VCaP (cell line): ENCODE measurements around the gene AP2A1.

Source experiments
- H3K27ac ChIP-seq: fragments of 450-650 bp; 2 replicates; pipeline ENCODE4 v1.5.1; 2017
- TF ChIP-seq, protein P1 (sequence below): fragments of 450-650 bp; conservative IDR thresholded peaks from 2 replicates; pipeline ENCODE4 v1.5.1; 2017; ENCODE audit warnings: mild to moderate bottlenecking, moderate library complexity

AP2A1 gene

DNA sequence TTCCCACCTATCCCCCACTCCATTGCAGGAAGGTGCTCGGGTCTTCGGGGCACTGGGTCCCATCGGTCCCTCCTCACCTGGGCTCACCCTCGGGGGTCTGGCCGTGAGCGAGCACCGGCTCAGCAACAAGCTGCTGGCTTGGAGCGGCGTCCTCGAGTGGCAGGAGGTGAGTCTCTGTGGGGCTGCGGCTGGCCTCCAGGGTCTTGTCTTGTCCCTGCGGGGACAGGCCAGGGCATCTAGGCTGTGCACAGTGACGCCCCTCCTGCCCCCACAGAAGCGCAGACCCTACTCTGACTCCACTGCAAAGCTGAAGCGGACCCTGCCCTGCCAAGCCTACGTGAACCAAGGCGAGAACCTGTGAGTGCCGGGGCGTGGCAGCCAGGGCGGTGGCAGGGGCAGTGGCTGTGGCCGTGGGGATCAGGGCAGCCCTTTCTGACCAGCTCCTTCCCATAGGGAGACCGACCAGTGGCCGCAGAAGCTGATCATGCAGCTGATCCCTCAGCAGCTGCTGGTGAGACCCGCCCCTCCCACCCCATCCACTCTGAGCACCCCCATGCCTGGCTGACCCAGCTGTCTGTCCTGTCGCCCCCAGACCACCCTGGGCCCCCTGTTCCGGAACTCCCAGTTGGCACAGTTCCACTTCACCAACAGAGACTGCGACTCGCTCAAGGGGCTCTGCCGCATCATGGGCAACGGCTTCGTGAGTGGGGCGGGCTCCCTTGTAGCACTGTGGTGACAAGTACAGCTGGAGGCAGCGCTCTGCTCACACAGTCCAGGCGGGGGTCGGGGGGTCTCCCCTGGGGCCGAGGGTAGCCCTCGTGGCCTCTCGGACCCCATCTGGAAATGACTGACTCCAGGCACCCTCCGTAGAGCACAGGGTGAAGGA is 87.8 kb downstream of the AP2A1 start:
- H3K27ac ChIP-seq = peak overlapping the region; percentile 99
- TF ChIP-seq, protein P1, sequence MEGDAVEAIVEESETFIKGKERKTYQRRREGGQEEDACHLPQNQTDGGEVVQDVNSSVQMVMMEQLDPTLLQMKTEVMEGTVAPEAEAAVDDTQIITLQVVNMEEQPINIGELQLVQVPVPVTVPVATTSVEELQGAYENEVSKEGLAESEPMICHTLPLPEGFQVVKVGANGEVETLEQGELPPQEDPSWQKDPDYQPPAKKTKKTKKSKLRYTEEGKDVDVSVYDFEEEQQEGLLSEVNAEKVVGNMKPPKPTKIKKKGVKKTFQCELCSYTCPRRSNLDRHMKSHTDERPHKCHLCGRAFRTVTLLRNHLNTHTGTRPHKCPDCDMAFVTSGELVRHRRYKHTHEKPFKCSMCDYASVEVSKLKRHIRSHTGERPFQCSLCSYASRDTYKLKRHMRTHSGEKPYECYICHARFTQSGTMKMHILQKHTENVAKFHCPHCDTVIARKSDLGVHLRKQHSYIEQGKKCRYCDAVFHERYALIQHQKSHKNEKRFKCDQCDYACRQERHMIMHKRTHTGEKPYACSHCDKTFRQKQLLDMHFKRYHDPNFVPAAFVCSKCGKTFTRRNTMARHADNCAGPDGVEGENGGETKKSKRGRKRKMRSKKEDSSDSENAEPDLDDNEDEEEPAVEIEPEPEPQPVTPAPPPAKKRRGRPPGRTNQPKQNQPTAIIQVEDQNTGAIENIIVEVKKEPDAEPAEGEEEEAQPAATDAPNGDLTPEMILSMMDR = no peak

- H3K27ac ChIP-seq = peak overlapping the region; percentile 99
- TF ChIP-seq, protein P1 = no peak
These were observed 88.5 kb downstream of the AP2A1 start for GRCh38 chr19:49855277-49855675.

DNA sequence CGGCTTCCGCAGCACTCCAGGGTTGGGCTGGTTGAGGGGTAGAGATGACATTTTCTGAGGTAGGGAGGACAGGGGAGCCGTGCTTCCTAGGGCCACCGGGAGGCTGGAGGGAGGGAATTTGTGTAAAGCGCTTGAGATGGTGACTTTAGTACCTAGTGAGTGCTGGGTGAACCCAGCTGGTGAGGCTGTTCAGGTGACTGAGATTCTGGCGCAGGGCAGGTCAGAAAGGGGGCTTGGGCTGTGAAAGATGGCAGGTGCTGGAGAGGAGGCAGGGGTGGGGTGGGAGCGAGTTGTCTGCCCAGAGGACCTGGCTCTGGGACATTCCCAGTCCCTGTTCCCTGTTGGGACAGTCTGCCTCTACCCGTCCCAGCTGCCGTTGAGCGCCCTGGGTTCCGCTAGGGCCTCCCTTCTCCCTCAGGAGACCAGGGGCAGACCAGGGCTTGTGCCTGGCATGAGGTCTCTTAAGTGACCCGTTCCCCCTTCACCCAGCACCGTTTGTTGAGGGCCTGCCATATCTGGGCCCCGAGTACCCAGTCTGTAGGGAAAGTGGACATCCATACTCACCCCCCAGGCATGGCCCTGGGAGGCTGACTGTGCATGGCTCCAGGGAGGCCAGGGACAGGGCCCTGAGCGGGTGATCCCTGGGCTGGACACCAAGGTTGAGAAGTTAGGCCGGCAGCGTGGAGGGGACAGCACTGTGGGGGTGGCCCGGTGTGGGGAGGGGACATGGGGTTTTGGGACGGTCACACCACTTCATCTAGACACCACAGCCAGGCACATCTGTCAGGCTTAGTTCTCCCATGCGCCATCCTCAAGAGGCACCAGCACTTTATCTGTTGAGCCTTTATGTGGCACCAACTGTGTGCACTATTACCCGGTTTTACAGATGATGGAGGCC is 89.1 kb downstream of the AP2A1 start:
- TF ChIP-seq, protein P1 = no peak
- peak overlapping the region; percentile 99 for H3K27ac ChIP-seq

DNA sequence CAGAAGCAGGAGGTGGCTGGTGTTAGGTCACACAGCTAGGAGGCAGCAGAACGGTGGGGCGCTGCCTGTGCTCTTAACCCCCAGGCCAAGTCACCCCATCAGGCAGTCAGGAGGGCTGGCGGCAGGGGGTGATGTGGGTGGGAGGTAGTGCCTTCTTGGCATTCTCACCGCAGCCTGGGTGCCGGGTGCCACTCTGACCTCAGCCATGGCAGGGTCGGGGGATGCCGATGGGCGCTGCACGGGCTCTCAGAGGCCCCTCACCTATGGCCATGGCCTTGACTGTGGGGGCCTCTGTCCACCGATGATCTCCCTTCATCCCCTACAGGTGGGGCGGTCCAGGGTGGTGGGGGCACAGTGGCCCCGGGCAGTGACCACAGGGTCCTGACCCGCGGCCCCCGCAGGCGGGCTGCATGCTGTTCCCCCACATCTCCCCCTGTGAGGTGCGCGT is 89.8 kb downstream of the AP2A1 start:
- TF ChIP-seq, protein P1 = no peak
- H3K27ac ChIP-seq = peak overlapping the region; percentile 99
